CD4-positive, alpha-beta memory T cell (primary cell): ENCODE data around the gene SDSL. TPM values are rescaled to one million over a fixed set of nuclear protein-coding genes. Genes with fewer than 3 reads are reported as not detected.

Source experiments
- CTCF ChIA-PET: fragments of 350-600 bp; sonication (Branson Sonifier 250); formaldehyde crosslinking; loops from one replicate; lab custom pipeline; 2021; ENCODE audit warnings: inconsistent platforms; ENCODE audit not compliant: partially characterized antibody; lab: Charles Lee
- POLR2A ChIA-PET: fragments of 350-600 bp; sonication (Branson Sonifier 250); formaldehyde crosslinking; loops from one replicate; lab custom pipeline; 2021; ENCODE audit not compliant: partially characterized antibody; lab: Charles Lee
- DNase-seq, 5 donors: peaks; one replicate each; pipeline versions ENCODE4 v3.0.0 to v3.0.0-alpha.2; 2020 to 2022; ENCODE audit warnings: mixed read lengths in 1 of 5
- H3K27ac ChIP-seq: one replicate; pipeline ENCODE4 v1.7.0; 2013; ENCODE audit warnings: low read depth, low read length
- H3K27me3 ChIP-seq: 2 replicates; pipeline ENCODE4 v1.7.0; 2013; ENCODE audit warnings: mild to moderate bottlenecking, low read length, moderate library complexity; ENCODE audit not compliant: insufficient read depth
- H3K36me3 ChIP-seq: 2 replicates; pipeline ENCODE4 v1.7.0; 2013; ENCODE audit warnings: mild to moderate bottlenecking, low read length, moderate library complexity; ENCODE audit not compliant: insufficient read depth
- H3K4me1 ChIP-seq: 2 replicates; pipeline ENCODE4 v1.7.0; 2013; ENCODE audit warnings: mild to moderate bottlenecking, low read length, moderate library complexity; ENCODE audit not compliant: insufficient read depth
- H3K4me3 ChIP-seq, 2 donors: one replicate each; pipeline ENCODE4 v1.7.0; 2013; ENCODE audit warnings: low read length in 2 of 2, mild to moderate bottlenecking in 1 of 2
- H3K9me3 ChIP-seq, 2 donors: one replicate each; pipeline ENCODE4 v1.7.0; 2013; ENCODE audit warnings: low read length in 2 of 2, control low read depth in 1 of 2; ENCODE audit not compliant: control insufficient read depth in 1 of 2
- H3K27ac Mint-ChIP-seq, 7 donors: one replicate each; pipeline ENCODE4 v1.8.0; 2020 to 2021; ENCODE audit warnings: mixed read lengths in 7 of 7, mild to moderate bottlenecking in 6 of 7, inconsistent platforms in 3 of 7, moderate library complexity in 3 of 7
- H3K27me3 Mint-ChIP-seq, 2 donors: one replicate each; pipeline ENCODE4 v1.8.0; 2020 to 2021; ENCODE audit warnings: mixed read lengths in 2 of 2
- H3K36me3 Mint-ChIP-seq, 2 donors: one replicate each; pipeline ENCODE4 v1.8.0; 2020 to 2021; ENCODE audit warnings: mixed read lengths in 2 of 2, inconsistent platforms in 1 of 2, mild to moderate bottlenecking in 1 of 2
- H3K4me1 Mint-ChIP-seq, 4 donors: one replicate each; pipeline ENCODE4 v1.8.0; 2020 to 2021; ENCODE audit warnings: mixed read lengths in 4 of 4, mild to moderate bottlenecking in 1 of 4
- H3K4me3 Mint-ChIP-seq, 8 donors: one replicate each; pipeline ENCODE4 v1.8.0; 2020 to 2021; ENCODE audit warnings: mixed read lengths in 8 of 8, mild to moderate bottlenecking in 7 of 8, moderate library complexity in 6 of 8, inconsistent platforms in 3 of 8
- H3K9me3 Mint-ChIP-seq, 8 donors: one replicate each; pipeline ENCODE4 v1.8.0; 2020 to 2021; ENCODE audit warnings: mixed read lengths in 8 of 8, mild to moderate bottlenecking in 5 of 8, inconsistent platforms in 3 of 8, moderate library complexity in 1 of 8
- intact Hi-C: fragments of 100-400 bp; cut with micrococcal nuclease; formaldehyde crosslinking; loops from one replicate; pipeline ENCODE4 v1.15.1; 2023
- polyA plus RNA-seq, 2 donors: library from polyadenylated mRNA; unstranded; fragments of 300-500 nt; fragmentation: Illumina TruSeq; gene quantifications; one replicate each; pipeline ENCODE4 v1.2.3, GENCODE V29; 2021
- total RNA-seq, 2 experiments: library from RNA; stranded (reverse); gene quantifications; one replicate each; pipeline ENCODE4 v1.2.3, GENCODE V29; 2021

Gene SDSL
- total and polyA plus RNA-seq, 4 experiments from 2014 or later = 0.67 to 1.1 TPM; not detected in 2

GRCh38 chr12:113436993-113437728, 15.0 kb downstream of the SDSL start:
- H3K4me3 Mint-ChIP-seq = no peak overlapping the region
- ChIA-PET CTCF (interaction anchor here (0.6 kb wide), 1 partner anchor 37 kb away, joined by 3 read pairs; no protein-coding TSS in a partner anchor), POLR2A (no interaction called here)
- no peaks in the 10 kb centered on the region for H3K27me3 ChIP-seq
- H3K4me1 ChIP-seq = no peaks in the 10 kb centered on the region
- no peaks in the 10 kb centered on the region for H3K9me3 Mint-ChIP-seq
- no peak overlapping the region for H3K4me3 ChIP-seq
- intact Hi-C loops = no loop called here
- H3K36me3 ChIP-seq = no peaks in the 10 kb centered on the region
- no peaks in the 10 kb centered on the region for H3K4me1 Mint-ChIP-seq
- no peaks in the 10 kb centered on the region for H3K9me3 ChIP-seq
- H3K27ac ChIP-seq = no peak overlapping the region
- H3K36me3 Mint-ChIP-seq = no peaks in the 10 kb centered on the region
- H3K27ac Mint-ChIP-seq = no peak overlapping the region
- peaks cover 8% of the 10 kb centered on the region in 2 donors for H3K27me3 Mint-ChIP-seq
- no peak for DNase-seq

- no peak for DNase-seq
- H3K4me1 Mint-ChIP-seq = no peaks in the 10 kb centered on the region
- ChIA-PET POLR2A (no interaction called here), CTCF (no interaction called here)
- H3K27ac ChIP-seq = no peak overlapping the region
- H3K9me3 Mint-ChIP-seq = no peaks in the 10 kb centered on the region
- H3K27me3 ChIP-seq = no peaks in the 10 kb centered on the region
- H3K27ac Mint-ChIP-seq = no peak overlapping the region
- no peak overlapping the region for H3K4me3 Mint-ChIP-seq
- H3K36me3 ChIP-seq = no peaks in the 10 kb centered on the region
- H3K4me3 ChIP-seq = no peak overlapping the region
- intact Hi-C loops = no loop called here
- peaks cover 7 to 11% of the 10 kb centered on the region in 2 donors for H3K27me3 Mint-ChIP-seq
- no peaks in the 10 kb centered on the region for H3K9me3 ChIP-seq
- H3K4me1 ChIP-seq = no peaks in the 10 kb centered on the region
- H3K36me3 Mint-ChIP-seq = no peaks in the 10 kb centered on the region
Measured at GRCh38 chr12:113437729-113438100, 15.5 kb downstream of the SDSL start.

- Mint-ChIP-seq H3K36me3 (no peaks in the 10 kb centered on the region), H3K4me1 (no peaks in the 10 kb centered on the region), H3K9me3 (no peaks in the 10 kb centered on the region), H3K4me3 (no peak overlapping the region), H3K27me3 (peaks cover 8 to 9% of the 10 kb centered on the region in 2 donors), H3K27ac (no peak overlapping the region)
- DNase-seq = no peak
- H3K27me3 ChIP-seq = no peaks in the 10 kb centered on the region
- no peaks in the 10 kb centered on the region for H3K36me3 ChIP-seq
- CTCF ChIA-PET = no interaction called here
- H3K27ac ChIP-seq = no peak overlapping the region
- POLR2A ChIA-PET = no interaction called here
- intact Hi-C loops = no loop called here
- no peak overlapping the region for H3K4me3 ChIP-seq
- H3K4me1 ChIP-seq = no peaks in the 10 kb centered on the region
- H3K9me3 ChIP-seq = no peaks in the 10 kb centered on the region
Measured at GRCh38 chr12:113438523-113439300, 16.5 kb downstream of the SDSL start.

- Mint-ChIP-seq H3K27me3 (peaks cover 8 to 9% of the 10 kb centered on the region in 2 donors), H3K4me1 (no peaks in the 10 kb centered on the region), H3K36me3 (no peaks in the 10 kb centered on the region), H3K9me3 (no peaks in the 10 kb centered on the region), H3K4me3 (no peak overlapping the region), H3K27ac (no peak overlapping the region)
- intact Hi-C loops = no loop called here
- Histone ChIP-seq H3K27ac (no peak overlapping the region), H3K4me1 (no peaks in the 10 kb centered on the region), H3K9me3 (no peaks in the 10 kb centered on the region), H3K4me3 (no peak overlapping the region), H3K27me3 (no peaks in the 10 kb centered on the region), H3K36me3 (no peaks in the 10 kb centered on the region)
- ChIA-PET POLR2A (no interaction called here), CTCF (no interaction called here)
- no peak for DNase-seq
Measured at GRCh38 chr12:113439301-113439597, 17.1 kb downstream of the SDSL start.

GRCh38 chr12:113439606-113440030, 17.4 kb downstream of the SDSL start:
- intact Hi-C loops = no loop called here
- no peak overlapping the region for H3K4me3 Mint-ChIP-seq
- peaks cover 8 to 9% of the 10 kb centered on the region in 2 donors for H3K27me3 Mint-ChIP-seq
- CTCF ChIA-PET = no interaction called here
- H3K4me1 ChIP-seq = no peaks in the 10 kb centered on the region
- no peak overlapping the region for H3K27ac Mint-ChIP-seq
- H3K36me3 Mint-ChIP-seq = no peaks in the 10 kb centered on the region
- no peak overlapping the region for H3K27ac ChIP-seq
- POLR2A ChIA-PET = no interaction called here
- no peaks in the 10 kb centered on the region for H3K9me3 Mint-ChIP-seq
- no peaks in the 10 kb centered on the region for H3K27me3 ChIP-seq
- no peaks in the 10 kb centered on the region for H3K36me3 ChIP-seq
- H3K9me3 ChIP-seq = no peaks in the 10 kb centered on the region
- no peaks in the 10 kb centered on the region for H3K4me1 Mint-ChIP-seq
- H3K4me3 ChIP-seq = no peak overlapping the region
- DNase-seq = no peak

- Mint-ChIP-seq H3K9me3 (peaks cover 0 to 6% (median 0%) of the 10 kb centered on the region in 8 donors), H3K4me3 (no peak overlapping the region), H3K27me3 (peaks cover 10 to 11% of the 10 kb centered on the region in 2 donors), H3K27ac (no peak overlapping the region), H3K36me3 (no peaks in the 10 kb centered on the region), H3K4me1 (no peaks in the 10 kb centered on the region)
- no peaks in the 10 kb centered on the region for H3K9me3 ChIP-seq
- ChIA-PET CTCF (no interaction called here), POLR2A (no interaction called here)
- H3K4me1 ChIP-seq = no peaks in the 10 kb centered on the region
- no peaks in the 10 kb centered on the region for H3K36me3 ChIP-seq
- no peak overlapping the region for H3K27ac ChIP-seq
- no peak overlapping the region for H3K4me3 ChIP-seq
- intact Hi-C loops = no loop called here
- no peaks in the 10 kb centered on the region for H3K27me3 ChIP-seq
- DNase-seq = no peak
Measured at GRCh38 chr12:113440336-113440735, 18.2 kb downstream of the SDSL start.

- peaks cover 0 to 12% (median 5%) of the 10 kb centered on the region in 8 donors for H3K9me3 Mint-ChIP-seq
- POLR2A ChIA-PET = no interaction called here
- Histone ChIP-seq H3K27ac (no peak overlapping the region), H3K9me3 (no peaks in the 10 kb centered on the region), H3K4me3 (no peak overlapping the region), H3K4me1 (no peaks in the 10 kb centered on the region), H3K36me3 (no peaks in the 10 kb centered on the region), H3K27me3 (no peaks in the 10 kb centered on the region)
- H3K27ac Mint-ChIP-seq = no peak overlapping the region
- peaks cover 0 to 5% of the 10 kb centered on the region in 2 donors for H3K36me3 Mint-ChIP-seq
- H3K4me3 Mint-ChIP-seq = no peak overlapping the region
- intact Hi-C loops = no loop called here
- no peaks in the 10 kb centered on the region for H3K4me1 Mint-ChIP-seq
- DNase-seq = no peak
- peaks cover 15 to 18% of the 10 kb centered on the region in 2 donors for H3K27me3 Mint-ChIP-seq
- CTCF ChIA-PET = no interaction called here
Measured at GRCh38 chr12:113440947-113441782, 19.0 kb downstream of the SDSL start.
